HG03442 (cell line): ENCODE data around the gene CMTM8.
"Not testable (repeated sequence)": the region's sequence is repeated elsewhere in the genome, so short reads cannot be mapped to it uniquely, and the experiment has no call there.

Source experiments
- ATAC-seq: cut with Tn5 transposase; IDR thresholded peaks from one replicate; pipeline ENCODE4 v1.9.1; 2021; ENCODE audit warnings: mild to moderate bottlenecking, moderate library complexity; ENCODE audit not compliant: unreplicated experiment

Gene CMTM8

DNA sequence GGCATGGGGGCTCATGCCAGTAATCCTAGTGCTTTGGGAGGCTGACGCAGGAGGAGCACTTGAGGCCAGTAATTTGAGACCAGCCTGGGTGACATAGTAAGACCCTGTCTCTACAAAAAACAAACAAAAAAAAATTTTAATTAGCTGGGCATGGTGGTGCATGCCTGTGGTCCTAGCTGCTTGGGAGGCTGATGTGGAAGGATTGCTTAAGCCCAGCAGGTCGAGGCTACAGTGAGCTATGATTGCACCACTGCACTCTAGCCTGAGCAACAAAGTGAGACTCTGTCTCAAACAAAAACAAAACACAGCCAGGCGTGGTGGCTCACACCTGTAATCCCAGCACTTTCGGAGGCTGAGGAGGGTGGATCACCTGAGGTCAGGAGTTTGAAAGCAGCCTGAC is 9.7 kb upstream of the CMTM8 start:
- ATAC-seq, result not testable (repeated sequence)

DNA sequence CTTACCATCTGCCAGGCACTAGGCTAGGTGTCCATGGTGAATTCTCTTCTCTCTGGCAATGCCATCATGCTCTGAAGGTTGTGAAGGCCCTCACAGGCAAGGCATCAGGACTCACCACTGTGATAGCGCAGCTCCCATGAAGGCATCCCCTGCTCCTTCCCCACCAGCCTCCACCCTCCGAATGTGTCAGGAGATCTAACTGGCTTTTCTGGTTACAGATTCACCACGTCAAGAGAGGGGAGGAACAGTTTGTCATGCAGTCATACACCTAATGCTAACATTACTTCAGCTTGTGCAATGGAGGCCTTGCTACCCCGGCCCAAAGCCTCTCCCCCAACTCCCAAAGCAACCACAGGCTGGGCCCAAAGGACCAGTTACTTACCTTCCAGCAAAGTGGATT is 8.9 kb upstream of the CMTM8 start:
- ATAC-seq, result no peak

DNA sequence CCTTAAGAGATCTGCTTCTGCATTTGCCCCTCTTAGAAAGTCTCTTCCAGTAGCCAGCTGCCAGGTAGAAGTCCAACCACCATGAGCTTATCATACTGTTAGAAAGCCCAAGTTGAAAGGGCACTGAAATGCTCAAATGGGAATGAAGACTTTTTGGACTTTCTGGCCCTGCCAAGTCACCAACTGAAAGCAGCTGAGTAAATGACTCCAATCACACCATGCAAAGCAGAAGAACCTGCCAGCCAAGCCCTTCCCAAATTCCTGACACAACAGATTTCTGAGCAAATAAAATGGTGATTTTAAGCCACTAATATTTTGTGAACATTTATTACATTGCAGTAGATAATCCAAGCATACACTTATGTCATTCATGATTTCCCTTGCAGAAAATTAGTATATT is 2.1 kb upstream of the CMTM8 start:
- ATAC-seq, result no peak

- ATAC-seq, result no peak
These were observed 619 bp upstream of the CMTM8 start for GRCh38 chr3:32237670-32238452.

- no peak for ATAC-seq
These were observed 1.1 kb downstream of the CMTM8 start for GRCh38 chr3:32239307-32240158.

- no peak for ATAC-seq
These were observed 1.7 kb downstream of the CMTM8 start for GRCh38 chr3:32240159-32240545.

GRCh38 chr3:32241100-32241499 is 2.6 kb downstream of the CMTM8 start:
- ATAC-seq, result no peak

GRCh38 chr3:32243519-32243918 is 5.0 kb downstream of the CMTM8 start:
- no peak for ATAC-seq

GRCh38 chr3:32245200-32245599 is 6.7 kb downstream of the CMTM8 start:
- no peak for ATAC-seq

DNA sequence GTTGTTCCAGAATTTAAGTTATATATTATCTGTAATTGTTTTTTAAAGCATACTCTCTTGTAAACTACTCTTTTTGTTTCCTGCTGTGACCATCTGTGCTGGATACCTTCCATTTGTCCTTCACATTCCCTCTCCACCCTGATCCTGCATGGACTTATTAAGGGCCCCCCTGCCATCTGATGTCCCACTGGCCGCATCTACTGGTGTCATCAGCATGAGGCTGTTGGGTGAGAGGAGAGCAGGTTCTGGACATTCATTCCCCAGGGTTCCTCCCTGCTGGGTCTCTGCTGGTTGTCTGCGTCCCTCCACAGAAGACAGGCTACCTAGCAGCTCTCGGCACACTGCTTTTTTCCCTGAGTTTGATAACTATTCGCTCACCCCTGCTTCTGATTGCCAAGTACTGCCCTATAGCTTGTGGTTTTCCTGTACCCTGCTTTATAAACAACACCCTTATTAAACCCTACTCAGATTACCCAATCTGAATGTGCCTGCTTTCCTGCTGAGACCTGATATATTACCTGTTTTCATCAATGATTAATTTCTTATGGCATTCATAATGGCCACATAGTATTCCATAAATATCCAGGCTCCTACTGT is 7.7 kb downstream of the CMTM8 start:
- no peak for ATAC-seq

GRCh38 chr3:32249184-32249782 is 10.8 kb downstream of the CMTM8 start:
- no peak for ATAC-seq

- no peak for ATAC-seq
These were observed 15.8 kb downstream of the CMTM8 start for GRCh38 chr3:32254268-32254667.

DNA sequence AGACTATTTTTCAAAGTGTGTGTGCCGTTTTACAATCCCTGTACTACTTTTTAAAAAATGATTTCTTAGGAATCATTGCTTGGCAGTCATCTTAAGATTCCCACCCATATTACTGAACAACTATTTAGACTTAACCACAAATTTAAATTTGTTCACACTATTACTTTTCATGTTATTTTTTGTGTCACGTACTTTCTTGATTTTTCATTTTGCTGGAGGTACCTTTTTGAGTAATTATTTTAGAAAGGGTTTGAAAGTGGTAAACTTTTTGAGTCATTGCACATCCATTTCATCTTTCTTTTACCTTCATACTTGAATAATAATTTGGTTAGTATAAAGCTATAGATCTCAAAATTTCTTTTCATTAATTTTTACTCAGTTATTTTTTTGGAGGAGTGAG is 16.9 kb downstream of the CMTM8 start:
- ATAC-seq, result no peak

DNA sequence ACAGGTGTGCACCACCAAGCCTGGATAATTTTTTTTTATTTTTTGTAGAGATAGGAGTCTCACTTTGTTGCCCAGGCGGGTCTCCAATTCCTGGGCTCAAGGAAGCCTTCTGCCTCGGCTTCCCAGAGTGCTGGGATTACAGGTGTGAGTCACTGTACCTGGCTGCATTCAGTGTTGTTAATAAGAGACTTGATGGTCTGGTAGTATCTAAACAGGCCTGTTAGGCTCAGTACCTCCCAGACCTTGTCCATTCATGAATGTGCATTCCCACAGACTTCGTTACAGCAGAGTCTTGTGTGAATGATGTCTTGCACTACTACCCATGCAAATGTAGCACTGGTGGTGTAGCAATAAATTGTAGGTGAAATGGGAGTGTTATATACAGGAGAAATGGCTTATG is 17.7 kb downstream of the CMTM8 start:
- no peak for ATAC-seq

DNA sequence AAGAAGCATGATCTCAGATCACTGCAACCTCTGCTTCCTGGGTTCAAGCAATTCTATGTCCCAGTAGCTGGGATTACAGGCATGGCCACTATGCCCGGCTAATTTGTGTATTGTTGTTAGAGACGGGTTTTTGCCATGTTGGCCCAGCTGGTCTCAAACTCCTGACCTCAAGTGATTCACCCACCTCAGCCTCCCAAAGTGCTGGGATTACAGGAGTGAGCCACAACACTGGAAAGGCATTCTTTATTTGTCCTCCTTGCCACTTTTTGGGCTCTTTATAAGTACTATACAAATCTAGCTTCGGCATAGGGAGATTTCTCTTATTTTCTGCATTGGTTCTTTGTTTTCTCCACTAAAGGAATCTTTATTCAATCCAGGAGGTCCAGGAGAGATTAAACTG is 18.6 kb downstream of the CMTM8 start:
- ATAC-seq, result no peak

- ATAC-seq, result no peak
These were observed 19.4 kb downstream of the CMTM8 start for GRCh38 chr3:32257641-32258438.

GRCh38 chr3:32258869-32259268 is 20.4 kb downstream of the CMTM8 start:
- no peak for ATAC-seq

DNA sequence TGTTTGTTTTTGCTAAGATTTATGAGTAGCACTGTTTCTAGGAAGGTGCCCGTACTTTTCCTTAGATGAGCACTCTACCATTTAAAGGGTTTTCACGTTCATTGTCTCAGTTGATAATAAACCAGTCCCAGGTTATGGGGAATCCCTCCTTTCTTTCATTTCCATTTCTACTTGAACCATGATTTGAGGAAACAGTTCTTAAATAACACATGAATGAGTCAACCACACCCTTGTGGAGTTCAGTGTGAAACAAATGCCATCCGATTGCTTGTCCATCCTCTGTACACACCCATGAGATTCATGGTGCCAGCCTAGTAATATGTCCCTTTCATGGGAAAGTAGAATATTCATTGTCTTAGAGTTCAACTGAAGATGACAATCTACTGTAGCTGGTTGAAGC is 23.1 kb downstream of the CMTM8 start:
- no peak for ATAC-seq

DNA sequence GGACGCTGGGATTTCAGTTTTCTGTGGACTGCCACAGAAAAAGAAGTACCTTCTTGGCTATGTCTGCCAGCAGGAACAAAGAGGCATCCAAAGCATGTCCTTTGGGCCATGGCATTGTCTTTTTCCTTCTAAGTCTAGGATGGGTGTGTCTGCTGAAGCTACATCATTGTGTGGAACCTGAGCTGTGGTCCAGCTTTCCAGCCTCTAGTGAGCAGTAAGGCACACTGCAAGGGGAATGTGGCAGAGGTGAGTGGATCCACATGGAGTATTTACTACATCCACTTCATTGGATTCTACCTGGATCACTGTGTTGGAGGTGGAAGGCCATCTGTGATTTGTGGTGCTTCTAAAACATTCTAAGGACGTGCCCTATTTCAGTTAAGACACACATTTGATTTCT is 23.7 kb downstream of the CMTM8 start:
- ATAC-seq, result no peak

- ATAC-seq, result no peak
These were observed 35.8 kb downstream of the CMTM8 start for GRCh38 chr3:32274306-32274705.

DNA sequence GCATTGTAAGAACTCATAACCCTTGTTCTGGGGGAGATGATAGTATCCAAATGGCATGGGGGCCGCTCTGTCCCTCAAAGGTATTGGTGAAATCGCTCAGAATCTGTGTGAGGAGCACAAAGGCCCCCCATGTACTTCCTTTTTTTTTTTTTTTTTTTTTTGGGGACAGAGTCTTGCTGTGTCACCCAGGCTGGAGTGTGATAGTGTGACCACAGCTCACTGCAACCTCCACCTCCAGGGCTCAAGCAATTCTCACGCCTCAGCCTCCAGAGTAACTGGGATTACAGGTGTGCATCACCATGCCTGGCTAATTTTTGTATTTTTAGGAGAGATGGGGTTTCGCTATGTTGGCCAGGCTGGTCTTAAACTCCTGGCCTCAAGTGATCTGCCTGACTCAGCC is 37.0 kb downstream of the CMTM8 start:
- no peak for ATAC-seq
